CD14-positive monocyte (primary cell): ENCODE measurements around the gene PRPF40B. TPM values are rescaled to one million over a fixed set of nuclear protein-coding genes. Genes with fewer than 3 reads are reported as not detected.

Experiments used
- DNase-seq, 3 donors: peaks; one replicate each; pipeline ENCODE4 v3.0.0-alpha.2; 2011 to 2022
- H2AFZ ChIP-seq: 2 replicates; pipeline ENCODE4 v1.6.0; 2012; ENCODE audit warnings: mild to moderate bottlenecking, low read depth, low read length, inconsistent platforms; ENCODE audit not compliant: insufficient read depth, poor library complexity, severe bottlenecking
- H3K27ac ChIP-seq, 2 donors: 1 replicate in 1 of 2; 2 replicates in 1 of 2; pipeline ENCODE4 v1.5.1; 2012 to 2013; ENCODE audit warnings: low read length in 2 of 2, control low read depth in 1 of 2, inconsistent platforms in 1 of 2, low read depth in 1 of 2, mild to moderate bottlenecking in 1 of 2
- H3K27me3 ChIP-seq, 2 donors: one replicate each; pipeline versions ENCODE4 v1.6.0 to v1.6.1; 2011 to 2013; ENCODE audit warnings: low read length in 2 of 2; ENCODE audit not compliant: control insufficient read depth in 2 of 2, insufficient read depth in 2 of 2
- H3K36me3 ChIP-seq, 2 donors: replicated peaks in 1 of 2; 1 replicate in 1 of 2; 2 replicates in 1 of 2; pipeline versions ENCODE4 v1.5.1 to v1.6.1; 2012 to 2013; ENCODE audit warnings: low read length in 2 of 2, control low read depth in 1 of 2, inconsistent platforms in 1 of 2, mild to moderate bottlenecking in 1 of 2; ENCODE audit not compliant: insufficient read depth in 2 of 2, control insufficient read depth in 1 of 2
- H3K4me1 ChIP-seq, 2 donors: 1 replicate in 1 of 2; 2 replicates in 1 of 2; pipeline versions ENCODE4 v1.5.1 to v1.6.1; 2012 to 2013; ENCODE audit warnings: low read length in 2 of 2, control low read depth in 1 of 2, inconsistent platforms in 1 of 2, mild to moderate bottlenecking in 1 of 2, moderate library complexity in 1 of 2; ENCODE audit not compliant: insufficient read depth in 2 of 2, control insufficient read depth in 1 of 2
- H3K4me2 ChIP-seq: replicated peaks from 2 replicates; pipeline ENCODE3; 2012; ENCODE audit warnings: low read length, moderate library complexity, mild to moderate bottlenecking; ENCODE audit not compliant: poor library complexity, severe bottlenecking; ENCODE audit errors: extremely low read depth
- H3K4me3 ChIP-seq, 3 experiments: fragments of 200-600 bp in 1 of 3; sonication (generic) in 1 of 3; replicated peaks in 1 of 3; 1 replicate in 2 of 3; 2 replicates in 1 of 3; pipeline ENCODE4 v1.5.1; 2011 to 2013; ENCODE audit warnings: low read length in 3 of 3, mild to moderate bottlenecking in 3 of 3, control low read depth in 2 of 3, low read depth in 2 of 3, inconsistent platforms in 1 of 3, moderate library complexity in 1 of 3
- H3K79me2 ChIP-seq: 2 replicates; pipeline ENCODE4 v1.6.0; 2012; ENCODE audit warnings: mild to moderate bottlenecking, control low read depth, inconsistent platforms, low read length, moderate library complexity; ENCODE audit not compliant: insufficient read depth
- H3K9ac ChIP-seq: 2 replicates; pipeline ENCODE4 v1.6.0; 2017; ENCODE audit warnings: low read length, mild to moderate bottlenecking; ENCODE audit not compliant: insufficient read depth, poor library complexity, severe bottlenecking
- H3K9me3 ChIP-seq, 2 donors: replicated peaks in 1 of 2; 1 replicate in 1 of 2; 2 replicates in 1 of 2; pipeline versions ENCODE4 v1.5.1 to v1.6.1; 2012 to 2013; ENCODE audit warnings: low read length in 2 of 2, control low read depth in 1 of 2; ENCODE audit not compliant: control insufficient read depth in 1 of 2, insufficient read depth in 1 of 2
- H4K20me1 ChIP-seq: 2 replicates; pipeline ENCODE4 v1.6.0; 2012; ENCODE audit warnings: mild to moderate bottlenecking, low read length, control low read depth, moderate library complexity; ENCODE audit not compliant: insufficient read depth
- H3K27ac Mint-ChIP-seq, 7 donors: one replicate each; pipeline ENCODE4 v1.8.0; 2020; ENCODE audit warnings: mild to moderate bottlenecking in 7 of 7, mixed read lengths in 7 of 7, moderate library complexity in 6 of 7, inconsistent platforms in 2 of 7
- H3K27me3 Mint-ChIP-seq, 3 donors: one replicate each; pipeline ENCODE4 v1.8.0; 2021 to 2022; ENCODE audit warnings: low read depth in 3 of 3, mild to moderate bottlenecking in 3 of 3, mixed read lengths in 3 of 3, moderate library complexity in 3 of 3, inconsistent platforms in 1 of 3
- H3K36me3 Mint-ChIP-seq, 2 donors: one replicate each; pipeline ENCODE4 v1.8.0; 2020; ENCODE audit warnings: mixed read lengths in 2 of 2, inconsistent platforms in 1 of 2, mild to moderate bottlenecking in 1 of 2
- H3K4me1 Mint-ChIP-seq: one replicate; pipeline ENCODE4 v1.8.0; 2020; ENCODE audit warnings: mild to moderate bottlenecking, mixed read lengths
- H3K4me3 Mint-ChIP-seq, 2 donors: one replicate each; pipeline ENCODE4 v1.8.0; 2020; ENCODE audit warnings: mild to moderate bottlenecking in 2 of 2, mixed read lengths in 2 of 2, moderate library complexity in 1 of 2
- H3K9me3 Mint-ChIP-seq, 7 donors: one replicate each; pipeline ENCODE4 v1.8.0; 2020 to 2022; ENCODE audit warnings: mixed read lengths in 7 of 7, mild to moderate bottlenecking in 6 of 7, moderate library complexity in 6 of 7, inconsistent platforms in 2 of 7
- WGBS: methylation state at CpG from one replicate; pipeline ENCODE4 v1.1.5; 2013; ENCODE audit warnings: missing lambda C conversion rate; ENCODE audit not compliant: insufficient coverage; 5-methylcytosine and 5-hydroxymethylcytosine counted together
- intact Hi-C, 2 donors: fragments of 100-400 bp; cut with micrococcal nuclease; formaldehyde crosslinking; loops; one replicate each; pipeline versions ENCODE4 v1.15.0 to v1.15.1; 2023
- polyA plus RNA-seq, 3 donors: library from polyadenylated mRNA; depleted of rRNA in 1 of 3; unstranded in 2 of 3; stranded (reverse) in 1 of 3; fragments of 300-500 nt in 2 of 3; fragments of >200 nt in 1 of 3; fragmentation: Illumina TruSeq in 2 of 3; gene quantifications; 1 replicate in 2 of 3; 2 replicates in 1 of 3; pipeline ENCODE4 v1.2.3, GENCODE V29; 2012 to 2021
- TF ChIP-seq, protein P1 (sequence below): fragments of 200-600 bp; IDR thresholded peaks from one replicate; pipeline ENCODE4 v1.8.0; 2022; ENCODE audit warnings: antibody characterized with exemption, mild to moderate bottlenecking

The PRPF40B gene
- polyA plus RNA-seq, 3 donors: 0.14 to 1.3 (median 0.57) TPM

DNA sequence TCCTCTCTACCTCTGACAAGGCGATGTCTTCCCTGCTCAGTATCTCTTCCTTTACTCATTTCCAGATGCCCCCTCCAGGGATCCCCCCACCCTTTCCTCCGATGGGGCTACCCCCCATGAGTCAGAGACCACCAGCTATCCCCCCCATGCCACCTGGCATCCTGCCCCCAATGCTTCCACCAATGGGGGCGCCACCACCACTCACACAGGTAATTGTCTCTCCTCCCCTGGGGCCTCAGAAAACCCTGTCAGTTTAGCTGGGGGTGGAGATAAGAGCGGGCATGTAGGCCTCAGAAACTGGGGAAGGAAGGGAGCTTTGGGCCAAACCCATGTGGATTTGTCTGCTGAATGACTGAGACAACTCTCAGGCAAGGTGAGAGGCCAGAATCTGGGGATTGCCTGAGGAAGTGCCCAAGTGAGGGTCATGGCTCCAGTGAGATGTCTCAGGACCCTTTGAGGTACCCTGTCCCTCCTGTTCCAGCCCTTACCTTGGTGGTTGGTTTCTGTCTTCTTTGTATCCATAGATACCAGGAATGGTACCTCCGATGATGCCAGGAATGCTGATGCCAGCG lies 8.1 kb downstream of the PRPF40B start:
- H3K4me3 Mint-ChIP-seq: no peak overlapping the region
- peaks cover 0 to 4% (median 0%) of the 10 kb centered on the region in 3 donors for H3K27me3 Mint-ChIP-seq
- no peaks in the 10 kb centered on the region for H3K36me3 ChIP-seq
- DNase-seq: no peak
- no peaks in the 10 kb centered on the region for H3K27me3 ChIP-seq
- H3K27ac Mint-ChIP-seq: no peak overlapping the region
- H3K4me2 ChIP-seq: no peak overlapping the region
- TF ChIP-seq, protein P1, sequence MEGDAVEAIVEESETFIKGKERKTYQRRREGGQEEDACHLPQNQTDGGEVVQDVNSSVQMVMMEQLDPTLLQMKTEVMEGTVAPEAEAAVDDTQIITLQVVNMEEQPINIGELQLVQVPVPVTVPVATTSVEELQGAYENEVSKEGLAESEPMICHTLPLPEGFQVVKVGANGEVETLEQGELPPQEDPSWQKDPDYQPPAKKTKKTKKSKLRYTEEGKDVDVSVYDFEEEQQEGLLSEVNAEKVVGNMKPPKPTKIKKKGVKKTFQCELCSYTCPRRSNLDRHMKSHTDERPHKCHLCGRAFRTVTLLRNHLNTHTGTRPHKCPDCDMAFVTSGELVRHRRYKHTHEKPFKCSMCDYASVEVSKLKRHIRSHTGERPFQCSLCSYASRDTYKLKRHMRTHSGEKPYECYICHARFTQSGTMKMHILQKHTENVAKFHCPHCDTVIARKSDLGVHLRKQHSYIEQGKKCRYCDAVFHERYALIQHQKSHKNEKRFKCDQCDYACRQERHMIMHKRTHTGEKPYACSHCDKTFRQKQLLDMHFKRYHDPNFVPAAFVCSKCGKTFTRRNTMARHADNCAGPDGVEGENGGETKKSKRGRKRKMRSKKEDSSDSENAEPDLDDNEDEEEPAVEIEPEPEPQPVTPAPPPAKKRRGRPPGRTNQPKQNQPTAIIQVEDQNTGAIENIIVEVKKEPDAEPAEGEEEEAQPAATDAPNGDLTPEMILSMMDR: no peak
- H3K9ac ChIP-seq: no peak overlapping the region
- no peak overlapping the region for H3K27ac ChIP-seq
- no peak overlapping the region for H2AFZ ChIP-seq
- no peaks in the 10 kb centered on the region for H3K9me3 Mint-ChIP-seq
- no peaks in the 10 kb centered on the region for H3K36me3 Mint-ChIP-seq
- H4K20me1 ChIP-seq: no peaks in the 10 kb centered on the region
- H3K4me3 ChIP-seq: no peak overlapping the region
- H3K4me1 ChIP-seq: no peaks in the 10 kb centered on the region
- intact Hi-C loops: loop anchor here in 1 of 2 donors (10.0 kb wide), 1 partner anchor 203 kb away; no protein-coding TSS in a partner anchor
- no peaks in the 10 kb centered on the region for H3K9me3 ChIP-seq
- peaks cover 3% of the 10 kb centered on the region for H3K4me1 Mint-ChIP-seq
- no peaks in the 10 kb centered on the region for H3K79me2 ChIP-seq
- 100% methylated on average over 2 of the region's 6 CpGs for WGBS

- no peak overlapping the region for H2AFZ ChIP-seq
- no peaks in the 10 kb centered on the region for H3K27me3 ChIP-seq
- 94% methylated on average over 4 of the region's 9 CpGs for WGBS
- no peaks in the 10 kb centered on the region for H3K36me3 ChIP-seq
- H3K79me2 ChIP-seq: no peaks in the 10 kb centered on the region
- TF ChIP-seq, protein P1: no peak
- H3K36me3 Mint-ChIP-seq: no peaks in the 10 kb centered on the region
- peaks cover 10% of the 10 kb centered on the region for H3K4me1 Mint-ChIP-seq
- intact Hi-C loops: loop anchor here in 1 of 2 donors (10.0 kb wide), 1 partner anchor 202 kb away; no protein-coding TSS in a partner anchor
- no peak overlapping the region for H3K4me3 ChIP-seq
- H4K20me1 ChIP-seq: no peaks in the 10 kb centered on the region
- no peaks in the 10 kb centered on the region for H3K4me1 ChIP-seq
- H3K4me2 ChIP-seq: no peak overlapping the region
- no peak overlapping the region for H3K4me3 Mint-ChIP-seq
- no peaks in the 10 kb centered on the region for H3K9me3 ChIP-seq
- DNase-seq: no peak
- peaks cover 0 to 4% (median 3%) of the 10 kb centered on the region in 3 donors for H3K27me3 Mint-ChIP-seq
- H3K9ac ChIP-seq: no peak overlapping the region
- H3K27ac ChIP-seq: no peak overlapping the region
- no peak overlapping the region for H3K27ac Mint-ChIP-seq
- no peaks in the 10 kb centered on the region for H3K9me3 Mint-ChIP-seq
Measured at GRCh38 chr12:49632401-49632800, 9.0 kb downstream of the PRPF40B start.
